Fibroblast of lung (primary cell): ENCODE data around the gene SMIM5. TPM values are rescaled to one million over a fixed set of nuclear protein-coding genes. Genes with fewer than 3 reads are reported as not detected.

Experiments used
- DNase-seq, 2 donors: peaks; one replicate each; pipeline versions ENCODE4 v3.0.0 to v3.0.0-alpha.2; 2010; ENCODE audit warnings: low read depth in 2 of 2
- H2AFZ ChIP-seq: 2 replicates; pipeline ENCODE4 v1.5.1; 2012; ENCODE audit warnings: low read length, control low read depth, inconsistent platforms
- H3K27ac ChIP-seq: 2 replicates; pipeline ENCODE4 v1.5.1; 2011; ENCODE audit warnings: low read length, control low read depth; ENCODE audit not compliant: insufficient read depth
- H3K27me3 ChIP-seq: 2 replicates; pipeline ENCODE4 v1.5.1; 2011; ENCODE audit warnings: mild to moderate bottlenecking, low read length; ENCODE audit not compliant: control insufficient read depth, insufficient read depth
- H3K36me3 ChIP-seq: 2 replicates; pipeline ENCODE4 v1.5.1; 2011; ENCODE audit warnings: low read length; ENCODE audit not compliant: control insufficient read depth, insufficient read depth
- H3K4me1 ChIP-seq: 2 replicates; pipeline ENCODE4 v1.5.1; 2011; ENCODE audit warnings: low read length; ENCODE audit not compliant: control insufficient read depth, insufficient read depth; ENCODE audit errors: extremely low read depth
- H3K4me2 ChIP-seq: 2 replicates; pipeline ENCODE4 v1.5.1; 2011; ENCODE audit warnings: low read length, control low read depth; ENCODE audit not compliant: insufficient read depth; ENCODE audit errors: extremely low read depth
- H3K4me3 ChIP-seq, 4 experiments: fragments of 200-600 bp in 1 of 4; sonication (generic) in 1 of 4; replicated peaks in 1 of 4; 2 replicates each; pipeline ENCODE4 v1.5.1; 2011 to 2016; ENCODE audit warnings: low read length in 4 of 4, low read depth in 3 of 4, mild to moderate bottlenecking in 3 of 4, control low read depth in 2 of 4, inconsistent platforms in 1 of 4, mixed read lengths in 1 of 4; ENCODE audit not compliant: insufficient read depth in 1 of 4; ENCODE audit errors: control extremely low read depth in 1 of 4
- H3K79me2 ChIP-seq: 2 replicates; pipeline ENCODE4 v1.5.1; 2012; ENCODE audit warnings: mild to moderate bottlenecking, low read length, inconsistent platforms; ENCODE audit not compliant: control insufficient read depth, insufficient read depth
- H3K9ac ChIP-seq: 2 replicates; pipeline ENCODE4 v1.5.1; 2011; ENCODE audit warnings: mild to moderate bottlenecking, low read length, control low read depth; ENCODE audit not compliant: insufficient read depth
- H3K9me3 ChIP-seq: 2 replicates; pipeline ENCODE4 v1.5.1; 2012; ENCODE audit warnings: low read depth, low read length; ENCODE audit not compliant: control insufficient read depth, insufficient read depth
- H4K20me1 ChIP-seq: 2 replicates; pipeline ENCODE4 v1.5.1; 2011; ENCODE audit warnings: low read length; ENCODE audit not compliant: control insufficient read depth, insufficient read depth; ENCODE audit errors: extremely low read depth
- CTCF ChIP-seq, 2 donors: IDR thresholded peaks in 1 of 2; conservative IDR thresholded peaks in 1 of 2; 1 replicate in 1 of 2; 2 replicates in 1 of 2; pipeline ENCODE4 v1.5.1; 2011 to 2012; ENCODE audit warnings: low read length in 2 of 2, control low read depth in 1 of 2, inconsistent platforms in 1 of 2, low read depth in 1 of 2, mild to moderate bottlenecking in 1 of 2
- EZH2 ChIP-seq: IDR thresholded peaks from 2 replicates; pipeline ENCODE4 v1.5.1; 2012; ENCODE audit warnings: low read length, control low read depth, mild to moderate bottlenecking; ENCODE audit errors: missing control alignments
- polyA plus RNA-seq, 2 donors: library from polyadenylated mRNA; depleted of rRNA in 1 of 2; stranded (reverse) in 1 of 2; unstranded in 1 of 2; fragments of >200 nt; gene quantifications; 2 replicates each; pipeline ENCODE4 v1.2.1, GENCODE V29; 2011 to 2012; ENCODE audit warnings: missing spikeins in 1 of 2
- total RNA-seq: library from RNA; depleted of rRNA; stranded (reverse); fragments of >200 nt; gene quantifications from 2 replicates; pipeline ENCODE4 v1.2.1, GENCODE V29; 2014

SMIM5 gene
- total and polyA plus RNA-seq, 2 donors (not counting 1 experiment from before 2014, with no cell fraction given): 0.05 to 0.17 TPM

GRCh38 chr17:75622771-75623273, 10.4 kb upstream of the SMIM5 start:
- H4K20me1 ChIP-seq: no peaks in the 10 kb centered on the region
- DNase-seq: no peak
- H3K4me2 ChIP-seq: no peak overlapping the region
- H3K27me3 ChIP-seq: no peaks in the 10 kb centered on the region
- no peaks in the 10 kb centered on the region for H3K4me1 ChIP-seq
- no peak overlapping the region for H3K4me3 ChIP-seq
- no peaks in the 10 kb centered on the region for H3K36me3 ChIP-seq
- no peak overlapping the region for H3K9ac ChIP-seq
- TF ChIP-seq CTCF (conservative IDR thresholded peaks at IDR 0.05 in 1 of 2, IDR thresholded peaks at IDR 0.05 in 1 of 2; ENCODE audit: low read depth in 1 of 2, low read length in 2 of 2): no peak
- no peak for TF ChIP-seq EZH2
- no peak overlapping the region for H3K27ac ChIP-seq
- no peak overlapping the region for H2AFZ ChIP-seq
- no peaks in the 10 kb centered on the region for H3K9me3 ChIP-seq
- no peaks in the 10 kb centered on the region for H3K79me2 ChIP-seq

GRCh38 chr17:75623386-75623785, 9.8 kb upstream of the SMIM5 start:
- Histone ChIP-seq H3K79me2 (no peaks in the 10 kb centered on the region), H3K4me3 (no peak overlapping the region), H3K9ac (no peak overlapping the region), H3K4me2 (no peak overlapping the region), H3K36me3 (no peaks in the 10 kb centered on the region), H3K27me3 (no peaks in the 10 kb centered on the region), H3K27ac (no peak overlapping the region), H3K4me1 (no peaks in the 10 kb centered on the region), H3K9me3 (no peaks in the 10 kb centered on the region), H2AFZ (no peak overlapping the region), H4K20me1 (no peaks in the 10 kb centered on the region)
- DNase-seq: no peak
- TF ChIP-seq CTCF (conservative IDR thresholded peaks at IDR 0.05 in 1 of 2, IDR thresholded peaks at IDR 0.05 in 1 of 2; ENCODE audit: low read depth in 1 of 2, low read length in 2 of 2) (no peak), EZH2 (no peak)

- Histone ChIP-seq H3K4me3 (no peak overlapping the region), H3K27me3 (no peaks in the 10 kb centered on the region), H3K4me2 (no peak overlapping the region), H3K4me1 (no peaks in the 10 kb centered on the region), H3K36me3 (no peaks in the 10 kb centered on the region), H3K9me3 (no peaks in the 10 kb centered on the region), H3K9ac (no peak overlapping the region), H2AFZ (no peak overlapping the region), H3K79me2 (no peaks in the 10 kb centered on the region), H4K20me1 (no peaks in the 10 kb centered on the region), H3K27ac (no peak overlapping the region)
- DNase-seq: no peak
- no peak for TF ChIP-seq EZH2
- TF ChIP-seq CTCF (conservative IDR thresholded peaks at IDR 0.05 in 1 of 2, IDR thresholded peaks at IDR 0.05 in 1 of 2; ENCODE audit: low read depth in 1 of 2, low read length in 2 of 2): no peak
Measured at GRCh38 chr17:75624021-75624420, 9.2 kb upstream of the SMIM5 start.
